ENCODE results near the gene CHRNG.

DNA sequence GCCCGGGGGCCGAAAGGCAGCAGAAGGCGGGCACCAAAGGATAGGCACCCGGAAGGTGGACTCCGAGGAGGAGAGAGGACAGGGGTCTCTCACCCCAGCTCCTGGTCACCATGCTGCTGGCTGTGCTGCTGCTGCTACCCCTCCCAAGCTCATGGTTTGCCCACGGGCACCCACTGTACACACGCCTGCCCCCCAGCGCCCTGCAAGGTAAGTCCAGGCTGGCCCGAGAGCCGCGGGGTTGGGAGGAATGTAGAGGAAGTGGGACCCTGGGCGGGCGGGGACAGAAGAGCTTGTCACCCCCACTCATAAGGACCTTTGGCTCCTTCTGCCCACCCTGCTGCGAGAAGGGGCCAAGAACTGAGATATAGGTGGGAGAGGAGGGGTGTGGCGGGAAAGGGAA lies 19.0 kb upstream of the CHRNG start:
- TF ChIP-seq, protein P1, sequence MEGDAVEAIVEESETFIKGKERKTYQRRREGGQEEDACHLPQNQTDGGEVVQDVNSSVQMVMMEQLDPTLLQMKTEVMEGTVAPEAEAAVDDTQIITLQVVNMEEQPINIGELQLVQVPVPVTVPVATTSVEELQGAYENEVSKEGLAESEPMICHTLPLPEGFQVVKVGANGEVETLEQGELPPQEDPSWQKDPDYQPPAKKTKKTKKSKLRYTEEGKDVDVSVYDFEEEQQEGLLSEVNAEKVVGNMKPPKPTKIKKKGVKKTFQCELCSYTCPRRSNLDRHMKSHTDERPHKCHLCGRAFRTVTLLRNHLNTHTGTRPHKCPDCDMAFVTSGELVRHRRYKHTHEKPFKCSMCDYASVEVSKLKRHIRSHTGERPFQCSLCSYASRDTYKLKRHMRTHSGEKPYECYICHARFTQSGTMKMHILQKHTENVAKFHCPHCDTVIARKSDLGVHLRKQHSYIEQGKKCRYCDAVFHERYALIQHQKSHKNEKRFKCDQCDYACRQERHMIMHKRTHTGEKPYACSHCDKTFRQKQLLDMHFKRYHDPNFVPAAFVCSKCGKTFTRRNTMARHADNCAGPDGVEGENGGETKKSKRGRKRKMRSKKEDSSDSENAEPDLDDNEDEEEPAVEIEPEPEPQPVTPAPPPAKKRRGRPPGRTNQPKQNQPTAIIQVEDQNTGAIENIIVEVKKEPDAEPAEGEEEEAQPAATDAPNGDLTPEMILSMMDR (IDR thresholded peaks at IDR 0.05) = no peak
- TF ChIP-seq EP300 (IDR thresholded peaks at IDR 0.05) = no peak
